SK-N-MC (cell line): ENCODE measurements around the gene ADCY7.

ENCODE experiments used
- EZH2 ChIP-seq: fragments of 200-600 bp; sonication (generic); IDR thresholded peaks from one replicate; pipeline ENCODE4 v1.6.1; 2017; ENCODE audit warnings: antibody characterized with exemption
- FOXP2 ChIP-seq: optimal IDR thresholded peaks from 2 replicates; pipeline ENCODE3; 2011; ENCODE audit warnings: mild to moderate bottlenecking, moderate library complexity; ENCODE audit not compliant: insufficient read depth; ENCODE audit errors: extremely low read length, control extremely low read depth
- POLR2AphosphoS5 ChIP-seq: IDR thresholded peaks from 2 replicates; pipeline ENCODE4 v1.6.1; 2012; ENCODE audit warnings: mild to moderate bottlenecking, low read depth, low read length, borderline replicate concordance

DNA sequence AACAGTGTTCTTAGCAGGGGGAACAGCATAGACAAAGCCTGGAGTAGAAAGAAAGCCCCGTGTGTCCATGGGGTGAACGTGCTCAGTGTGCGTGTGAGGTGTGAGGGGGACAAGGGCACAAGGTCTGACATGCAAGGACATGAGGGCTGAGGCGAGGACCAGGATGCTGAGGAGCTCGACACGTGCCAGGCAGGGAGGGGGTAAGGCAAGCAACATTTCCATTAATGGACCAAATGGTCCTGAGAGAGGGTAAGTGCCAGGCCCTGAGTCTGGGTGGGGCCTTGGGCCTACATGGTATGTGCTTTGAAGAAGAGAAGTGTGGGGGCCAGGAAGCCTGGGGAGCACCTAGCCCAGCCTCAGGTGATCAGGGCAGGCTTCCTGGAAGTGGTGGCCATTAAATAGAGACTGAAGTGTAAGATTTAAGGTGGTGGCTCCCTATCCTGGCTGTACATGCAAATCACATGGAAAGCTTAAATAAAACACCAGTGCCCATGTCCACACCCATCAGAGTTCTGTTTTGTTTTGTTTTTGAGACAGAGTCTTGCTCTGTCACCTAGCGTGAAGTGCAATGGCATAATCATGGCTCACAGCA is 29.3 kb downstream of the ADCY7 start:
- TF ChIP-seq EZH2 (no peak), POLR2AphosphoS5 (no peak), FOXP2 (no peak)
